NB4 (cell line): Measurements from ENCODE around the gene LUM.

Source experiments
- MYC ChIP-seq: IDR thresholded peaks from 2 replicates; pipeline ENCODE4 v1.6.1; 2011; ENCODE audit warnings: low read depth, low read length
- POLR2A ChIP-seq: IDR thresholded peaks from 2 replicates; pipeline ENCODE4 v1.6.1; 2011; ENCODE audit warnings: mild to moderate bottlenecking; ENCODE audit not compliant: insufficient read length; ENCODE audit errors: extremely low read depth
- TF ChIP-seq, protein P1 (sequence below): IDR thresholded peaks from one replicate; pipeline ENCODE4 v1.5.1; 2012; ENCODE audit warnings: low read depth, low read length
- TF ChIP-seq, protein P2 (sequence below): IDR thresholded peaks from 2 replicates; pipeline ENCODE4 v1.6.1; 2011; ENCODE audit warnings: low read depth, low read length

DNA sequence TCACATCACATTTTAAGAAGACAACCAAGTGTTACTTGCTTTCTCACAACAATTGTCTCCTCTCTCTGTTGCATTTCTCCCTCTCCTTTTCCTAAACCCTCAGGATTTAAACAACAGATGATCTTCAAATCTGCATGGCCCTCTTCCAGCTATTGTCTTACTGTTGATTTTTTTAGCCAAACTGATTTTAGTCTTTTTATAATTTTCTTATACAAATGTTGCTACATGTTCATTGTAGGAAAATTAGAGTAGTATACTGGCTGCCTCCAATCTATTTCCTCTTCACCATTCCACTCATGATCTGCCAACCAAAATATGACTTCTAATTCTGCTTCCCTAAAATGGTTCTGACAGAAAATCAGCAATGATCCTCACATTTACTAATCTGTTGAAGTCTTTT, 52.1 kb downstream of the LUM start:
- TF ChIP-seq, protein P1, sequence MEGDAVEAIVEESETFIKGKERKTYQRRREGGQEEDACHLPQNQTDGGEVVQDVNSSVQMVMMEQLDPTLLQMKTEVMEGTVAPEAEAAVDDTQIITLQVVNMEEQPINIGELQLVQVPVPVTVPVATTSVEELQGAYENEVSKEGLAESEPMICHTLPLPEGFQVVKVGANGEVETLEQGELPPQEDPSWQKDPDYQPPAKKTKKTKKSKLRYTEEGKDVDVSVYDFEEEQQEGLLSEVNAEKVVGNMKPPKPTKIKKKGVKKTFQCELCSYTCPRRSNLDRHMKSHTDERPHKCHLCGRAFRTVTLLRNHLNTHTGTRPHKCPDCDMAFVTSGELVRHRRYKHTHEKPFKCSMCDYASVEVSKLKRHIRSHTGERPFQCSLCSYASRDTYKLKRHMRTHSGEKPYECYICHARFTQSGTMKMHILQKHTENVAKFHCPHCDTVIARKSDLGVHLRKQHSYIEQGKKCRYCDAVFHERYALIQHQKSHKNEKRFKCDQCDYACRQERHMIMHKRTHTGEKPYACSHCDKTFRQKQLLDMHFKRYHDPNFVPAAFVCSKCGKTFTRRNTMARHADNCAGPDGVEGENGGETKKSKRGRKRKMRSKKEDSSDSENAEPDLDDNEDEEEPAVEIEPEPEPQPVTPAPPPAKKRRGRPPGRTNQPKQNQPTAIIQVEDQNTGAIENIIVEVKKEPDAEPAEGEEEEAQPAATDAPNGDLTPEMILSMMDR = no peak
- TF ChIP-seq MYC (no peak), POLR2A (no peak)
- TF ChIP-seq, protein P2, sequence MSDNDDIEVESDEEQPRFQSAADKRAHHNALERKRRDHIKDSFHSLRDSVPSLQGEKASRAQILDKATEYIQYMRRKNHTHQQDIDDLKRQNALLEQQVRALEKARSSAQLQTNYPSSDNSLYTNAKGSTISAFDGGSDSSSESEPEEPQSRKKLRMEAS = no peak
